Astrocyte of the cerebellum (primary cell): Measurements from ENCODE around the gene RGP1.

Experiments
- DNase-seq: peaks from one replicate; pipeline ENCODE4 v3.0.0-alpha.2; 2011; ENCODE audit warnings: low read depth
- H3K4me3 ChIP-seq: 2 replicates; pipeline ENCODE4 v1.5.1; 2011; ENCODE audit warnings: mild to moderate bottlenecking, low read depth, low read length, moderate library complexity
- CTCF ChIP-seq: IDR thresholded peaks from 2 replicates; pipeline ENCODE4 v1.5.1; 2012; ENCODE audit warnings: low read length, low read depth, moderate library complexity, mild to moderate bottlenecking; ENCODE audit errors: missing control alignments
- in situ Hi-C: cut with HindIII; loops from 2 replicates; pipeline ENCODE4 v1.10.0; 2017; ENCODE audit warnings: low sequenced_read_pairs

RGP1 gene

DNA sequence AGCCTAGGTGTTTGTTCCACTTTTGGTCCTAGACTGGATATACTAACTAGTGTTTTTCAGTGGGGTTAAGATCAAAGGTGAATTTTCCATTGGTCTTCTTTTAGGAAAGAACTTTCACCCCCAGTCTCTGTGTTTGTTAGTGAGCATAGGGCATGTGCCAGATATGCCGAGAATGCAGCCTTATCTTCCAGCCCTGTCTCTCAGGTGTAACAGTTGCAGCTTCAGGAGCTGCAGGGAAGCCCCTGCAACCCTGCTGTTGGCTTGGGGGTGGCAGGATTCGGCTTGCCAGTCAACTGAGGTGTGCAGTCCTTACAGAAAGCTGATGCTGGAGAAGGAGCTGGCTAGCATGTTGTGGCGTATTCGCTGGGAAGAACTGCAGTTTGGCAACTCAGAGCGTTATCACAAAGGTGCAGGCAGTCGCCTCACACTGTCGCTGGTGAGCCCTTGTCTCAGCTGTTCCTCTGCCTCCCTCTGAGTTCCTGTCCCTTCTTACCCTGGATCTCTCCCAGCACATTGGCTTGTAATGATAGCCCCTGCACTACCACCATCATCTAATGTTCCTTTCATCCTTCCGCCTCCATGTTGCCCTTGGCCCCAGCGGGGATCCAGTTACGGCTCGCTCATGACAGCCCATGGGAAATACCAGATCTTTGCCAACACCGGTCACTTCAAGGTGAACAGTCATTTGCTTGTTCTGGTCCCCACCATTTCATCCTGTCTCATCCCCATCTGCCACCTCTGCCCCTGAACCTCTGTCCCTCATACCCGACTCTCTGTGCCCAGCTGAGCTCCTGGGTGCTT, 52.4 kb downstream of the RGP1 start:
- no peak for TF ChIP-seq CTCF

DNA sequence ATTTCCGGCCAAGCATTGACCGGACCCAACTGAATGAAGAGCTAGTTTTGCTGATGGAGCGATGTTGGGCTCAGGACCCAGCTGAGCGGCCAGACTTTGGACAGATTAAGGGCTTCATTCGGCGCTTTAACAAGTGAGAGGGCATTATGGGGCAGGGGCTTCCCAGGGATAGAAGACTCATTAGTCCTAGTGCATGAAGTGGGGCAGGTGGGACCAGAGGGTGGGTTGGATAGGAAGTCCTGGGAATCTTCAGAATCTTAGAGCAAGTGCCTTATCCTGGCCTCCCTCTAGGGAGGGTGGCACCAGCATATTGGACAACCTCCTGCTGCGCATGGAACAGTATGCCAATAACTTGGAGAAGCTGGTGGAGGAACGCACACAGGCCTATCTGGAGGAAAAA, 57.0 kb downstream of the RGP1 start:
- in situ Hi-C loops: no loop called here
- DNase-seq: no peak
- no peak overlapping the region for H3K4me3 ChIP-seq
- no peak for TF ChIP-seq CTCF

More for the DNA sequence above, 52.4 kb downstream of the RGP1 start:
- in situ Hi-C loops: no loop called here
- H3K4me3 ChIP-seq: no peak overlapping the region
- no peak for DNase-seq
